H9 (cell line): ENCODE results near the gene FTO. TPM values are rescaled to one million over a fixed set of nuclear protein-coding genes. Genes with fewer than 3 reads are reported as not detected.

Experiments used
- DNase-seq: peaks from one replicate; pipeline ENCODE4 v3.0.0-alpha.2; 2017
- H2AFZ ChIP-seq: one replicate; pipeline ENCODE4 v1.6.1; 2013; ENCODE audit warnings: mild to moderate bottlenecking, low read length, control low read depth, moderate library complexity
- H2AK5ac ChIP-seq: 2 replicates; pipeline ENCODE4 v1.6.1; 2013; ENCODE audit warnings: low read length, control low read depth, mixed read lengths; ENCODE audit not compliant: insufficient read length
- H2BK120ac ChIP-seq: one replicate; pipeline ENCODE4 v1.6.1; 2013; ENCODE audit warnings: low read depth, mild to moderate bottlenecking, low read length, control low read depth, inconsistent platforms; ENCODE audit not compliant: poor library complexity, severe bottlenecking
- H2BK12ac ChIP-seq: 2 replicates; pipeline ENCODE4 v1.6.1; 2013; ENCODE audit warnings: low read length, control low read depth, mixed read lengths, low read depth; ENCODE audit not compliant: insufficient read length
- H2BK15ac ChIP-seq: 2 replicates; pipeline ENCODE4 v1.6.1; 2013; ENCODE audit warnings: low read depth, low read length, control low read depth
- H2BK20ac ChIP-seq: one replicate; pipeline ENCODE4 v1.6.1; 2013; ENCODE audit warnings: low read depth, mild to moderate bottlenecking, low read length, control low read depth, inconsistent platforms; ENCODE audit not compliant: poor library complexity, severe bottlenecking
- H2BK5ac ChIP-seq: 2 replicates; pipeline ENCODE4 v1.6.1; 2013; ENCODE audit warnings: low read length, control low read depth, mixed read lengths; ENCODE audit not compliant: insufficient read length
- H3K14ac ChIP-seq: 2 replicates; pipeline ENCODE4 v1.6.1; 2013; ENCODE audit warnings: low read length, control low read depth; ENCODE audit not compliant: insufficient read depth
- H3K18ac ChIP-seq: 2 replicates; pipeline ENCODE4 v1.6.1; 2013; ENCODE audit warnings: low read depth, mild to moderate bottlenecking, mixed read lengths, low read length, control low read depth; ENCODE audit not compliant: insufficient read length
- H3K23ac ChIP-seq: 2 replicates; pipeline ENCODE4 v1.6.1; 2013; ENCODE audit warnings: low read length, control low read depth, mixed read lengths, low read depth; ENCODE audit not compliant: insufficient read length
- H3K23me2 ChIP-seq: 2 replicates; pipeline ENCODE4 v1.6.1; 2013; ENCODE audit warnings: low read depth, mild to moderate bottlenecking, mixed read lengths, low read length, control low read depth; ENCODE audit not compliant: insufficient read length, poor library complexity, severe bottlenecking
- H3K27ac ChIP-seq: 2 replicates; pipeline ENCODE4 v1.5.1; 2013; ENCODE audit warnings: low read length, control low read depth, mixed read lengths, low read depth; ENCODE audit not compliant: insufficient read length
- H3K27me3 ChIP-seq: 2 replicates; pipeline ENCODE4 v1.6.1; 2013; ENCODE audit warnings: low read length, control low read depth, inconsistent platforms; ENCODE audit not compliant: insufficient read depth
- H3K4ac ChIP-seq: 2 replicates; pipeline ENCODE4 v1.6.1; 2013; ENCODE audit warnings: low read depth, mild to moderate bottlenecking, control low read depth, inconsistent platforms, low read length, moderate library complexity
- H3K4me1 ChIP-seq: 2 replicates; pipeline ENCODE4 v1.6.1; 2013; ENCODE audit warnings: low read length, control low read depth, inconsistent platforms; ENCODE audit not compliant: insufficient read depth
- H3K4me2 ChIP-seq: 2 replicates; pipeline ENCODE4 v1.6.1; 2013; ENCODE audit warnings: low read length, control low read depth, mixed read lengths; ENCODE audit not compliant: insufficient read length, insufficient read depth
- H3K56ac ChIP-seq: 2 replicates; pipeline ENCODE4 v1.6.1; 2013; ENCODE audit warnings: low read depth, mild to moderate bottlenecking, mixed read lengths, low read length, control low read depth; ENCODE audit not compliant: insufficient read length
- H3K79me1 ChIP-seq: 2 replicates; pipeline ENCODE4 v1.6.1; 2013; ENCODE audit warnings: low read depth, mild to moderate bottlenecking, moderate library complexity, low read length, control low read depth, inconsistent platforms; ENCODE audit not compliant: insufficient read depth, poor library complexity, severe bottlenecking
- H3K79me2 ChIP-seq: 2 replicates; pipeline ENCODE4 v1.6.1; 2013; ENCODE audit warnings: low read length, control low read depth, inconsistent platforms; ENCODE audit not compliant: insufficient read depth
- H3K9ac ChIP-seq: 2 replicates; pipeline ENCODE4 v1.6.1; 2013; ENCODE audit warnings: low read length, control low read depth, mixed read lengths; ENCODE audit not compliant: insufficient read length; ENCODE audit errors: extremely low read depth
- H3K9me3 ChIP-seq: one replicate; pipeline ENCODE4 v1.6.1; 2013; ENCODE audit warnings: low read depth, low read length, inconsistent platforms; ENCODE audit not compliant: control insufficient read depth
- H3T11ph ChIP-seq: one replicate; pipeline ENCODE4 v1.6.1; 2013; ENCODE audit warnings: mild to moderate bottlenecking, low read length, control low read depth, inconsistent platforms
- H4K20me1 ChIP-seq: one replicate; pipeline ENCODE4 v1.6.1; 2013; ENCODE audit not compliant: control insufficient read depth, insufficient read length, insufficient read depth
- H4K5ac ChIP-seq: 2 replicates; pipeline ENCODE4 v1.6.1; 2013; ENCODE audit warnings: low read depth, mild to moderate bottlenecking, mixed read lengths, low read length, control low read depth; ENCODE audit not compliant: insufficient read length
- H4K8ac ChIP-seq: replicated peaks from 2 replicates; pipeline ENCODE4 v1.6.1; 2013; ENCODE audit warnings: low read length, control low read depth, mixed read lengths, low read depth; ENCODE audit not compliant: insufficient read length
- H4K91ac ChIP-seq: 2 replicates; pipeline ENCODE4 v1.6.1; 2013; ENCODE audit warnings: low read depth, mild to moderate bottlenecking, moderate library complexity, mixed read lengths, low read length, control low read depth; ENCODE audit not compliant: insufficient read length
- H3K27ac Mint-ChIP-seq, 3 experiments: 2 replicates in 2 of 3; 3 replicates in 1 of 3; pipeline ENCODE4 v1.8.0; 2020 to 2021; ENCODE audit warnings: mixed read lengths in 3 of 3, mild to moderate bottlenecking in 1 of 3, moderate library complexity in 1 of 3
- H3K27me3 Mint-ChIP-seq: 2 replicates; pipeline ENCODE4 v1.8.0; 2021; ENCODE audit warnings: low read depth, mild to moderate bottlenecking, moderate library complexity, mixed read lengths
- H3K36me3 Mint-ChIP-seq, 3 experiments: 2 replicates in 2 of 3; 3 replicates in 1 of 3; pipeline ENCODE4 v1.8.0; 2020 to 2021; ENCODE audit warnings: low read depth in 3 of 3, mixed read lengths in 3 of 3; ENCODE audit not compliant: insufficient read depth in 1 of 3
- H3K4me1 Mint-ChIP-seq, 2 experiments: 2 replicates each; pipeline ENCODE4 v1.8.0; 2020; ENCODE audit warnings: mixed read lengths in 2 of 2
- H3K4me3 Mint-ChIP-seq, 2 experiments: 2 replicates in 1 of 2; 3 replicates in 1 of 2; pipeline ENCODE4 v1.8.0; 2020 to 2021; ENCODE audit warnings: mild to moderate bottlenecking in 2 of 2, mixed read lengths in 2 of 2, moderate library complexity in 1 of 2
- H3K9me3 Mint-ChIP-seq, 2 experiments: 2 replicates in 1 of 2; 3 replicates in 1 of 2; pipeline ENCODE4 v1.8.0; 2020; ENCODE audit warnings: mild to moderate bottlenecking in 2 of 2, mixed read lengths in 2 of 2, moderate library complexity in 1 of 2
- WGBS: extraction: QIAGEN DNeasy Blood & Tissue Kit; methylation state at CpG from one replicate; pipeline ENCODE4 v1.1.7; 2013; ENCODE audit warnings: missing lambda C conversion rate, low lambda C conversion rate, mixed read lengths; ENCODE audit not compliant: insufficient read length; ENCODE audit errors: extremely low coverage; 5-methylcytosine and 5-hydroxymethylcytosine counted together
- total RNA-seq: library from RNA; stranded (reverse); gene quantifications from 2 replicates; pipeline ENCODE4 v1.2.1, GENCODE V29; 2021
- TF ChIP-seq, protein P1 (sequence below): fragments of 200-600 bp; sonication (generic); conservative IDR thresholded peaks from 3 replicates; pipeline ENCODE4 v1.8.0; 2021; ENCODE audit warnings: antibody characterized with exemption, mild to moderate bottlenecking

FTO gene
- total RNA-seq, 1 experiment from 2014 or later: 67.9 TPM

DNA sequence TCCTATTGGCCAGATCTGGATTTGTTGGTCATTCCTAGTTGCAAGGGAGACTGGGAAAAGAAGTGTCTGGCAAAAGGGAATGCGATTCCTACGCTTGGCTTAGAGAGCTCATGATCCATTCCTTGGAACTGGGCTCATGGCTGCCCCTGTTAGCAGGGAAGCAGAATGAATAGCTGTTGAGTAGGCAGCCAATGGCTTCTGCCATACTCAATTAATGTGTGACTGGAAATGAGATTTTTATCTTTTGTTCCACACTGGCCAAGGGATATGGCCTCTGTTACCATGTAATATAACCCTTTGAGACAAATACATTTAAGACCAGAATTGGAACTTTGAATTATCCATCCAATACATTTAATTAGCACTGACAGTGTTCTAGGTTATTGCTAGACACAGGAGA is 31.0 kb downstream of the FTO start:
- no peak overlapping the region for H3K27ac ChIP-seq

More for the DNA sequence above, 31.0 kb downstream of the FTO start:
- Histone ChIP-seq H3K56ac (no peak overlapping the region), H3K27me3 (no peaks in the 10 kb centered on the region), H3K9ac (no peak overlapping the region), H2BK5ac (no peak overlapping the region), H4K91ac (no peak overlapping the region), H3K79me1 (no peaks in the 10 kb centered on the region), H3K4me2 (no peak overlapping the region), H3K23ac (no peak overlapping the region), H4K20me1 (no peaks in the 10 kb centered on the region), H2AK5ac (no peak overlapping the region), H2BK15ac (no peak overlapping the region), H3K79me2 (no peaks in the 10 kb centered on the region), H3K23me2 (no peaks in the 10 kb centered on the region), H3K4ac (no peak overlapping the region), H2AFZ (no peak overlapping the region), H3K18ac (no peak overlapping the region), H4K5ac (no peak overlapping the region), H3K9me3 (no peaks in the 10 kb centered on the region), H4K8ac (no peak overlapping the region), H2BK20ac (no peak overlapping the region), H3T11ph (no peak overlapping the region), H2BK12ac (no peak overlapping the region), H2BK120ac (no peak overlapping the region), H3K4me1 (no peaks in the 10 kb centered on the region), H3K14ac (no peak overlapping the region)
- TF ChIP-seq, protein P1, sequence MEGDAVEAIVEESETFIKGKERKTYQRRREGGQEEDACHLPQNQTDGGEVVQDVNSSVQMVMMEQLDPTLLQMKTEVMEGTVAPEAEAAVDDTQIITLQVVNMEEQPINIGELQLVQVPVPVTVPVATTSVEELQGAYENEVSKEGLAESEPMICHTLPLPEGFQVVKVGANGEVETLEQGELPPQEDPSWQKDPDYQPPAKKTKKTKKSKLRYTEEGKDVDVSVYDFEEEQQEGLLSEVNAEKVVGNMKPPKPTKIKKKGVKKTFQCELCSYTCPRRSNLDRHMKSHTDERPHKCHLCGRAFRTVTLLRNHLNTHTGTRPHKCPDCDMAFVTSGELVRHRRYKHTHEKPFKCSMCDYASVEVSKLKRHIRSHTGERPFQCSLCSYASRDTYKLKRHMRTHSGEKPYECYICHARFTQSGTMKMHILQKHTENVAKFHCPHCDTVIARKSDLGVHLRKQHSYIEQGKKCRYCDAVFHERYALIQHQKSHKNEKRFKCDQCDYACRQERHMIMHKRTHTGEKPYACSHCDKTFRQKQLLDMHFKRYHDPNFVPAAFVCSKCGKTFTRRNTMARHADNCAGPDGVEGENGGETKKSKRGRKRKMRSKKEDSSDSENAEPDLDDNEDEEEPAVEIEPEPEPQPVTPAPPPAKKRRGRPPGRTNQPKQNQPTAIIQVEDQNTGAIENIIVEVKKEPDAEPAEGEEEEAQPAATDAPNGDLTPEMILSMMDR: no peak
- H3K4me3 Mint-ChIP-seq: no peak overlapping the region
- DNase-seq: no peak
- H3K27ac Mint-ChIP-seq: no peak overlapping the region
- no peaks in the 10 kb centered on the region for H3K27me3 Mint-ChIP-seq
- H3K9me3 Mint-ChIP-seq: no peaks in the 10 kb centered on the region
- no peaks in the 10 kb centered on the region for H3K36me3 Mint-ChIP-seq
- no CpG with 5 or more reads among the region's 2 CpGs for WGBS
- H3K4me1 Mint-ChIP-seq: peaks cover 4 to 7% of the 10 kb centered on the region in 2 experiments
